ENCODE measurements around the gene RALGPS1.
A peak's percentile ranks its signal among the peaks of the same experiment; 100 is the strongest.

Gene RALGPS1

GRCh38 chr9:126959917-126960316 lies 45.3 kb downstream of the RALGPS1 start:
- H3K9me3 ChIP-seq (ENCODE audit: insufficient read depth, low read depth, low read length): peaks cover 1% of the 10 kb centered on the region
- H3K79me1 ChIP-seq (ENCODE audit: low read length): no peaks in the 10 kb centered on the region
- H3K27ac ChIP-seq (ENCODE audit: low read depth, low read length): no peak overlapping the region
- no peak overlapping the region for H3K9ac ChIP-seq (ENCODE audit: low read length)
- H2BK12ac ChIP-seq (ENCODE audit: low read length): no peak overlapping the region
- no peak overlapping the region for H4K8ac ChIP-seq (ENCODE audit: low read depth, low read length)
- no peaks in the 10 kb centered on the region for H3K4me1 ChIP-seq (ENCODE audit: control insufficient read depth in 1 of 2, insufficient read depth in 2 of 2, low read length in 2 of 2)
- H2BK5ac ChIP-seq (ENCODE audit: low read depth, low read length, poor library complexity): no peak overlapping the region
- no peak overlapping the region for H3K18ac ChIP-seq (ENCODE audit: low read length)
- H3K14ac ChIP-seq (ENCODE audit: low read length): no peak overlapping the region
- no peak overlapping the region for H3K23ac ChIP-seq (ENCODE audit: low read length)
- no peak overlapping the region for H2AFZ ChIP-seq (ENCODE audit: insufficient read depth, low read length, poor library complexity)
- no peak overlapping the region for H4K91ac ChIP-seq (ENCODE audit: low read depth, low read length)
- H3K4me3 ChIP-seq (ENCODE audit: low read depth, low read length): no peak overlapping the region
- H3K4me2 ChIP-seq (ENCODE audit: low read length): no peak overlapping the region
- H3K4ac ChIP-seq (ENCODE audit: low read depth, low read length): no peak overlapping the region
- no peak overlapping the region for H4K12ac ChIP-seq (ENCODE audit: low read depth, low read length)
- no peak overlapping the region for H2BK120ac ChIP-seq (ENCODE audit: insufficient read depth, low read length, poor library complexity)
- H3K79me2 ChIP-seq (ENCODE audit: control insufficient read depth, insufficient read depth, low read length, poor library complexity): no peaks in the 10 kb centered on the region
- no peak overlapping the region for H2AK5ac ChIP-seq (ENCODE audit: low read length)
- no peaks in the 10 kb centered on the region for H3K36me3 ChIP-seq (ENCODE audit: control insufficient read depth in 1 of 2, insufficient read depth in 2 of 2, low read length in 2 of 2)
- H3K27me3 ChIP-seq (ENCODE audit: insufficient read depth, low read length): no peaks in the 10 kb centered on the region
- no peak for DNase-seq

DNA sequence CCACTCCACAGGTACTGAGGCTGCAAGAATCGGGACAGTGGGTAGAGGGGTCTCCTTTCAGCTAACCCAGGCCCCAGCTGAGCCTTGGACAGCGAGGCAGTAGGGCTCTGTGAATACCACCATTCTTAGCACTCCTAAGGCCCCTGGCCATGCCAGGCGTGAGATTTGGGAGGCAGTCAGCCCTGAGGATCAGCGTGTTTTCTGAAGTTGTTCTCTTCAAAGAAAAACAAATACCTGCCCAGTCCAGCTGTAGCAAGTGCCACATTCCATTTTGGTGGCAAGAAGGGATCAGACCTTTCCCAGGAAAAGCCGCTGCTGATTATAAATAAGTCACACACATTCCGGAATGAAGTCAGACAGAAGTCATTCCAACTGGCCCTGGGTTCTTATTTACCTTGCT lies 47.8 kb downstream of the RALGPS1 start:
- Histone ChIP-seq H3K27ac (ENCODE audit: low read depth, low read length) (no peak overlapping the region), H2AK5ac (ENCODE audit: low read length) (no peak overlapping the region), H3K4me2 (ENCODE audit: low read length) (no peak overlapping the region), H3K18ac (ENCODE audit: low read length) (no peak overlapping the region), H3K4me3 (ENCODE audit: low read depth, low read length) (no peak overlapping the region), H3K4ac (ENCODE audit: low read depth, low read length) (no peak overlapping the region), H4K8ac (ENCODE audit: low read depth, low read length) (no peak overlapping the region), H2BK12ac (ENCODE audit: low read length) (no peak overlapping the region), H2BK120ac (ENCODE audit: insufficient read depth, low read length, poor library complexity) (no peak overlapping the region), H3K23ac (ENCODE audit: low read length) (no peak overlapping the region), H4K91ac (ENCODE audit: low read depth, low read length) (no peak overlapping the region), H3K36me3 (ENCODE audit: control insufficient read depth in 1 of 2, insufficient read depth in 2 of 2, low read length in 2 of 2) (no peaks in the 10 kb centered on the region), H3K27me3 (ENCODE audit: insufficient read depth, low read length) (no peaks in the 10 kb centered on the region), H2BK5ac (ENCODE audit: low read depth, low read length, poor library complexity) (no peak overlapping the region), H3K9me3 (ENCODE audit: insufficient read depth, low read depth, low read length) (no peaks in the 10 kb centered on the region), H3K9ac (ENCODE audit: low read length) (no peak overlapping the region), H3K79me1 (ENCODE audit: low read length) (no peaks in the 10 kb centered on the region), H3K79me2 (ENCODE audit: control insufficient read depth, insufficient read depth, low read length, poor library complexity) (no peaks in the 10 kb centered on the region), H3K14ac (ENCODE audit: low read length) (no peak overlapping the region), H4K12ac (ENCODE audit: low read depth, low read length) (no peak overlapping the region), H2AFZ (ENCODE audit: insufficient read depth, low read length, poor library complexity) (no peak overlapping the region), H3K4me1 (ENCODE audit: control insufficient read depth in 1 of 2, insufficient read depth in 2 of 2, low read length in 2 of 2) (no peaks in the 10 kb centered on the region)
- no peak for DNase-seq
- no CpG with 5 or more reads among the region's 6 CpGs for WGBS (ENCODE audit: extremely low coverage, insufficient coverage, insufficient read length)

GRCh38 chr9:126965077-126965476 lies 50.5 kb downstream of the RALGPS1 start:
- H3K27me3 ChIP-seq (ENCODE audit: insufficient read depth, low read length): no peaks in the 10 kb centered on the region
- H3K79me2 ChIP-seq (ENCODE audit: control insufficient read depth, insufficient read depth, low read length, poor library complexity): no peaks in the 10 kb centered on the region
- H3K14ac ChIP-seq (ENCODE audit: low read length): no peak overlapping the region
- no peak overlapping the region for H3K9ac ChIP-seq (ENCODE audit: low read length)
- no peak overlapping the region for H3K27ac ChIP-seq (ENCODE audit: low read depth, low read length)
- no peak overlapping the region for H3K4me3 ChIP-seq (ENCODE audit: low read depth, low read length)
- no peak overlapping the region for H4K8ac ChIP-seq (ENCODE audit: low read depth, low read length)
- no CpG with 5 or more reads among the region's 3 CpGs for whole genome bisulfite sequencing (ENCODE audit: extremely low coverage, insufficient coverage, insufficient read length)
- H3K4ac ChIP-seq (ENCODE audit: low read depth, low read length): no peak overlapping the region
- no peaks in the 10 kb centered on the region for H3K4me1 ChIP-seq (ENCODE audit: control insufficient read depth in 1 of 2, insufficient read depth in 2 of 2, low read length in 2 of 2)
- H2BK12ac ChIP-seq (ENCODE audit: low read length): no peak overlapping the region
- H3K4me2 ChIP-seq (ENCODE audit: low read length): no peak overlapping the region
- no peak overlapping the region for H2BK5ac ChIP-seq (ENCODE audit: low read depth, low read length, poor library complexity)
- no peaks in the 10 kb centered on the region for H3K79me1 ChIP-seq (ENCODE audit: low read length)
- H3K9me3 ChIP-seq (ENCODE audit: insufficient read depth, low read depth, low read length): no peaks in the 10 kb centered on the region
- no peaks in the 10 kb centered on the region for H3K36me3 ChIP-seq (ENCODE audit: control insufficient read depth in 1 of 2, insufficient read depth in 2 of 2, low read length in 2 of 2)
- no peak overlapping the region for H2BK120ac ChIP-seq (ENCODE audit: insufficient read depth, low read length, poor library complexity)
- no peak overlapping the region for H2AK5ac ChIP-seq (ENCODE audit: low read length)
- H4K91ac ChIP-seq (ENCODE audit: low read depth, low read length): no peak overlapping the region
- no peak overlapping the region for H4K12ac ChIP-seq (ENCODE audit: low read depth, low read length)
- peak; percentile 9 to 66 for DNase-seq
- no peak overlapping the region for H3K23ac ChIP-seq (ENCODE audit: low read length)
- H3K18ac ChIP-seq (ENCODE audit: low read length): no peak overlapping the region
- no peak overlapping the region for H2AFZ ChIP-seq (ENCODE audit: insufficient read depth, low read length, poor library complexity)

- no peak overlapping the region for H4K12ac ChIP-seq (ENCODE audit: low read depth, low read length)
- no peak overlapping the region for H3K27ac ChIP-seq (ENCODE audit: low read depth, low read length)
- no peaks in the 10 kb centered on the region for H3K79me1 ChIP-seq (ENCODE audit: low read length)
- no peaks in the 10 kb centered on the region for H3K4me1 ChIP-seq (ENCODE audit: control insufficient read depth in 1 of 2, insufficient read depth in 2 of 2, low read length in 2 of 2)
- no peak overlapping the region for H2AFZ ChIP-seq (ENCODE audit: insufficient read depth, low read length, poor library complexity)
- H3K79me2 ChIP-seq (ENCODE audit: control insufficient read depth, insufficient read depth, low read length, poor library complexity): no peaks in the 10 kb centered on the region
- H4K8ac ChIP-seq (ENCODE audit: low read depth, low read length): no peak overlapping the region
- H3K9ac ChIP-seq (ENCODE audit: low read length): no peak overlapping the region
- no peak overlapping the region for H3K14ac ChIP-seq (ENCODE audit: low read length)
- no peak overlapping the region for H3K4me3 ChIP-seq (ENCODE audit: low read depth, low read length)
- no peak overlapping the region for H3K23ac ChIP-seq (ENCODE audit: low read length)
- no peaks in the 10 kb centered on the region for H3K9me3 ChIP-seq (ENCODE audit: insufficient read depth, low read depth, low read length)
- no CpG with 5 or more reads among the region's 12 CpGs for WGBS (ENCODE audit: extremely low coverage, insufficient coverage, insufficient read length)
- H2BK5ac ChIP-seq (ENCODE audit: low read depth, low read length, poor library complexity): no peak overlapping the region
- H2BK120ac ChIP-seq (ENCODE audit: insufficient read depth, low read length, poor library complexity): no peak overlapping the region
- no peaks in the 10 kb centered on the region for H3K27me3 ChIP-seq (ENCODE audit: insufficient read depth, low read length)
- H3K36me3 ChIP-seq (ENCODE audit: control insufficient read depth in 1 of 2, insufficient read depth in 2 of 2, low read length in 2 of 2): no peaks in the 10 kb centered on the region
- H2AK5ac ChIP-seq (ENCODE audit: low read length): no peak overlapping the region
- peak; percentile 2 to 52 for DNase-seq
- no peak overlapping the region for H3K4ac ChIP-seq (ENCODE audit: low read depth, low read length)
- H2BK12ac ChIP-seq (ENCODE audit: low read length): no peak overlapping the region
- H3K18ac ChIP-seq (ENCODE audit: low read length): no peak overlapping the region
- no peak overlapping the region for H4K91ac ChIP-seq (ENCODE audit: low read depth, low read length)
- H3K4me2 ChIP-seq (ENCODE audit: low read length): no peak overlapping the region
Observed at GRCh38 chr9:126965541-126966428, 51.2 kb downstream of the RALGPS1 start.
